ENCODE results near the gene MRPS27.

Gene MRPS27

DNA sequence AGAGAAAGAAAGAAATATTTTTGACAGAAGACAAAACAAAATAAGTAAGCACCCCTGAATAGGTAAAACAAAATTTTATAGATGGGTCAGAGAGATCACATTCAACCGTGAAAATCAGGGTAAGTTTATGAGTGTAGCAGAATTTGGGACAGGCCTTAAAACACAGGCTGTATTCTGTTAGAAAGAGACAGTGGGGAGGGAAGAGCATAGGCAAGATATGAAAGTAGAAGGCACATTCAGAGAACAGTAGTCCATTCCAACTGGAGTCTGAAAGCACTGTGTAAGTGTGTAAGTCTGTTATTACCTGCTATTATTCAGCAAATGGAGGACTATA is 38.6 kb downstream of the MRPS27 start:
- no peak for DNase-seq (ENCODE audit: low read depth)
- TF ChIP-seq, protein P1, sequence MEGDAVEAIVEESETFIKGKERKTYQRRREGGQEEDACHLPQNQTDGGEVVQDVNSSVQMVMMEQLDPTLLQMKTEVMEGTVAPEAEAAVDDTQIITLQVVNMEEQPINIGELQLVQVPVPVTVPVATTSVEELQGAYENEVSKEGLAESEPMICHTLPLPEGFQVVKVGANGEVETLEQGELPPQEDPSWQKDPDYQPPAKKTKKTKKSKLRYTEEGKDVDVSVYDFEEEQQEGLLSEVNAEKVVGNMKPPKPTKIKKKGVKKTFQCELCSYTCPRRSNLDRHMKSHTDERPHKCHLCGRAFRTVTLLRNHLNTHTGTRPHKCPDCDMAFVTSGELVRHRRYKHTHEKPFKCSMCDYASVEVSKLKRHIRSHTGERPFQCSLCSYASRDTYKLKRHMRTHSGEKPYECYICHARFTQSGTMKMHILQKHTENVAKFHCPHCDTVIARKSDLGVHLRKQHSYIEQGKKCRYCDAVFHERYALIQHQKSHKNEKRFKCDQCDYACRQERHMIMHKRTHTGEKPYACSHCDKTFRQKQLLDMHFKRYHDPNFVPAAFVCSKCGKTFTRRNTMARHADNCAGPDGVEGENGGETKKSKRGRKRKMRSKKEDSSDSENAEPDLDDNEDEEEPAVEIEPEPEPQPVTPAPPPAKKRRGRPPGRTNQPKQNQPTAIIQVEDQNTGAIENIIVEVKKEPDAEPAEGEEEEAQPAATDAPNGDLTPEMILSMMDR (IDR thresholded peaks at IDR 0.05; ENCODE audit: control insufficient read depth, insufficient read depth, low read depth, low read length, missing control alignments), result no peak

DNA sequence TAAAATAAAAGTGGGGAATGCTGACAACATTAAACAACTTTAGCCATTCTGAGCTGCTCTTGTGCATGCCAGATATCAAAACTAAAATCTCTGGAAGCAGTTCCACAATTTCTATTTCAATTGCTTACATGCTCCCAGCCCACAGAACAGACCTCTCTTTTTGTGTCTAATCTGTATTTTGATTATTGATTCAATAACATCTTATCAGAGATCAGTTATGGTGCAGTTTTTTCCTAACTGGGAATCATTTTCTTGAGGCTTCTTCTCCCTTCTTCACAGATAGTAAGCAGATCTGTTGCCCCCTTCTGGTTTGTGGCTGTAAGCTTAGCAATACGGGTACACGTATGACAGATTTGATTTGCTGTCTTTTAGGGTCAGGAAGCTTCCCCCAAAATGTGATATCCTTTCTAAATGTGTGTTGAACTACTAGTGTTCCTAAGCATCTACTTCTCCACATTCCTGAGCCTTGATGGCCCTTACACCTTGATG is 39.4 kb downstream of the MRPS27 start:
- TF ChIP-seq, protein P1 (IDR thresholded peaks at IDR 0.05; ENCODE audit: control insufficient read depth, insufficient read depth, low read depth, low read length, missing control alignments), result peak; percentile 65
- no peak for DNase-seq (ENCODE audit: low read depth)
- no peak overlapping the region for H3K4me3 ChIP-seq (ENCODE audit: control insufficient read depth, low read depth, low read length)

More for the DNA sequence above, 38.6 kb downstream of the MRPS27 start:
- H3K4me3 ChIP-seq (ENCODE audit: control insufficient read depth, low read depth, low read length), result no peak overlapping the region

DNA sequence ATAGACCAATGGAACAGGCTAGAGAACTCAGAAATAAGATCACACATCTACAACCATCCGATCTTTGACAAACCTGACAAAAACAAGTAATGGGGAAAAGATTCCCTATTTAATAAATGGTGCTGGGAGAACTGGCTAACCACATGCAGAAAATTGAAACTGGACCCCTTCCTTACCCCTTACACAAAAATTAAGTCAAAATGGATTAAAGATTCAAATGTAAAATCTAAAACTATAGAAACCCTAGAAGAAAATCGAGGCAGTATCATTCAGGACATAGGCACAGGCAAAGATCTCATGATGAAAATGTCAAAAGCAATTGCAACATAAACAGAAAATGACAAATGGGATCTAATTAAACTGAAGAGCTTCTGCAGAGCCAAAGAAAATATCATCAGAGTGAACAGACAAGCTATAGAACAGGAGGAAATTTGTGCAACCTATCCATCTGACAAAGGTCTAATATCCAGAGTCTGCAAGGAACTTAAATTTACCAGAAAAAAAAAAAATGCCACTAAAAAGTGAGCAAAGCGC is 43.8 kb downstream of the MRPS27 start:
- TF ChIP-seq, protein P1 (IDR thresholded peaks at IDR 0.05; ENCODE audit: control insufficient read depth, insufficient read depth, low read depth, low read length, missing control alignments), result no peak
- no peak for DNase-seq (ENCODE audit: low read depth)
- H3K4me3 ChIP-seq (ENCODE audit: control insufficient read depth, low read depth, low read length), result no peak overlapping the region

DNA sequence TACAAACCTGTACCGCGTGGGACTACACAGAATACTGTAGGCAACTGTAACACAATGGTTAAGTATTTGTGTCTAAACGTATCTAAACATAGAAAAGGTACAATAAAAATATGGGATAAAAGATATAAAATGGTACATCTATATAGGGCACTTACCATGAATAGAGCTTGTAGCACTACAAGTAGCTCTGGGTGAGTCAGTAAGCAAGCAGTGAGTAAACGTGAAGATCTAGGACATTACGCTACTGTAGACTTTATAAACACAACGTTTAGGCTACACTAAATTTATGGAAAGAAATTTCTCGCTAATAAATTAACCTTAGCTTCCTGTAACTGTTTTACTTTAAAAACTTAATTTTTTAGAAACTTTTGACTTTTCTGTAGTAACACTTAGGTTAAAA is 46.5 kb downstream of the MRPS27 start:
- TF ChIP-seq, protein P1 (IDR thresholded peaks at IDR 0.05; ENCODE audit: control insufficient read depth, insufficient read depth, low read depth, low read length, missing control alignments), result no peak
- no peak overlapping the region for H3K4me3 ChIP-seq (ENCODE audit: control insufficient read depth, low read depth, low read length)
- no peak for DNase-seq (ENCODE audit: low read depth)

DNA sequence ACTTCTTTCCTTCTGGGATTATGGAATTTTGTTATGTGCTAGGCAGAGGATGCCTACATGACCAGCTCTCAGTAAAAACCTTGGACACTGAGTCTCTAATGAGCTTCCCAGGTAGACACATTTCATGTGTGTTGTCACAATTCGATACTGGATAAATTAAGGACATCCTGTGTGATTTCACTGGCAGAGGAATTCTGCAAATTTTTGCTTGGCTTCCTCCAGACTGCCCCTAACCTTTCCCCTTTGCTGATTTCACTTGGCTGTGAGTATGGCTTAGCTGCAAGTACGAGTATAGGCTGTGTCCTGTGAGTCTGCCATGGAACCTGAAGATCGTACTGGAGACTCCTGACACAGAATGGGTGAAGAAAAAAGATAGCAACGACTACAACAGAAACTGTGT is 47.6 kb downstream of the MRPS27 start:
- TF ChIP-seq, protein P1 (IDR thresholded peaks at IDR 0.05; ENCODE audit: control insufficient read depth, insufficient read depth, low read depth, low read length, missing control alignments), result no peak
- no peak for DNase-seq (ENCODE audit: low read depth)
- no peak overlapping the region for H3K4me3 ChIP-seq (ENCODE audit: control insufficient read depth, low read depth, low read length)

DNA sequence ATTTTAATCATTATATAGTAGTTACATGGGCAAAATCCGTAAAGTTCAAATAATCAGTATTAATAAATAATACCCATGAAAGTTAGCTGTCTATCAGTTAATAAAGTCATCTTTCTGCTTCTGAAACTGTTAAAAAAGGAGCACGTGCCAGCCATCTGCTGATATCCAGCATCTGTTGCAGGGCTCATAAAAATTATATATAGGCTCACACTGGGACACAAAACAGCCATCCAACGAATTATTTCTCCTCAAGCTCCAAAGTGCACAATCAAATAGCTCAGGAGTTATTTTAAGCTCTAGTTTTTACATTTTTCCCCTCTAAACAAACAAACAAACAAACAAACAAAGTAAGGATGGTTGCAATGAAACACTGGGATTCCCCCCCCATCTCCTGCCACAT is 48.3 kb downstream of the MRPS27 start:
- TF ChIP-seq, protein P1 (IDR thresholded peaks at IDR 0.05; ENCODE audit: control insufficient read depth, insufficient read depth, low read depth, low read length, missing control alignments), result no peak
- no peak for DNase-seq (ENCODE audit: low read depth)
- no peak overlapping the region for H3K4me3 ChIP-seq (ENCODE audit: control insufficient read depth, low read depth, low read length)

DNA sequence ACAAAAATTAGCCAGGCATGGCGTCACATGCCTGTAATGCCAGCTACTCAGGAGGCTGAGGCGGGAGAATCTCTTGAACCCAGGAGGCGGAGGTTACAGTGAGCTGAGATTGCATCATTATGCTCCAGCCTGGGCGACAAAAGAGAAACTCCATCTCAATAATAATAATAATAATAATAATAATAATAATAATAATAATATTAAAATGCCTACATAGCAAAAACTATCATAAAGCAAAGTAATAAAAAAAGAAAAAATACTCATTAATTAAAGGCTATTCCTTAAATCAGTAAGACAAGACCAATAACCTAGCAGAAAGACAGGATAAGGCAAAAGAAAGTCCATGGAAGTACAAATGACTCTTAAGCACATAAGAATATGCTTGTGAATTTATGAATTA is 50.0 kb downstream of the MRPS27 start:
- H3K4me3 ChIP-seq (ENCODE audit: control insufficient read depth, low read depth, low read length), result no peak overlapping the region
- TF ChIP-seq, protein P1 (IDR thresholded peaks at IDR 0.05; ENCODE audit: control insufficient read depth, insufficient read depth, low read depth, low read length, missing control alignments), result no peak
- DNase-seq (ENCODE audit: low read depth), result no peak

All from AG09309 (cell line).